ENCODE results near the gene PNPO. TPM values are rescaled to one million over a fixed set of nuclear protein-coding genes. Genes with fewer than 3 reads are reported as not detected.
"Not testable (repeated sequence)": the region's sequence is repeated elsewhere in the genome, so short reads cannot be mapped to it uniquely, and the experiment has no call there.

The PNPO gene
- total RNA-seq, 2 donors from 2014 or later: 14.5 to 18.8 TPM

GRCh38 chr17:47915776-47916398, 25.5 kb upstream of the PNPO start:
- DNase-seq (ENCODE audit: low spot score): no peak
- intact Hi-C loops (cut with DNase I): loop anchor here in 1 of 2 donors (10.0 kb wide), 1 partner anchor 1779 kb away; no protein-coding TSS in a partner anchor

- intact Hi-C loops (cut with DNase I): loop anchor here in 1 of 2 donors (10.0 kb wide), 1 partner anchor 1778 kb away; no protein-coding TSS in a partner anchor
- no peak for DNase-seq (ENCODE audit: low spot score)
These were observed 24.7 kb upstream of the PNPO start for GRCh38 chr17:47916489-47917208.

DNA sequence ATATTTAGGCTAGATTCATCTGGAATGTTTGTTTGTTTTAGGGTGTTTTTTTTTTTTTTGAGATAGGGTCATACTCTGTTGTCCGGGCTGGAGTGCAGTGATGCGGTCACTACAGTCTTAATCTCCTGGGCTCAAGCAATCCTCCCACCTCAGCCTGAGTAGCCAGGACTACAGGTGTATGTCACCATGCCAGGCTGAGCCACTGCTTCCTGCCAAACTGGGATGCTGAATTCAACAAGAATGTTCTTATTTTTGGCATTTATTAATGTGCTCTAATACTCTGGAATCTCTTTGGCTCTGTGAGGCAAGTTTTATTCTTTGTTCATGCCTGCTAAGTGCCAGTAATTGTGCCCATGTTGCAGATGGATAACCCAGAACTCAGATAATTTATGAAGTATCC, 23.8 kb upstream of the PNPO start:
- intact Hi-C loops (cut with DNase I): loop anchor here in 1 of 2 donors (10.0 kb wide), 1 partner anchor 1777 kb away; no protein-coding TSS in a partner anchor
- no peak for DNase-seq (ENCODE audit: low spot score)

DNA sequence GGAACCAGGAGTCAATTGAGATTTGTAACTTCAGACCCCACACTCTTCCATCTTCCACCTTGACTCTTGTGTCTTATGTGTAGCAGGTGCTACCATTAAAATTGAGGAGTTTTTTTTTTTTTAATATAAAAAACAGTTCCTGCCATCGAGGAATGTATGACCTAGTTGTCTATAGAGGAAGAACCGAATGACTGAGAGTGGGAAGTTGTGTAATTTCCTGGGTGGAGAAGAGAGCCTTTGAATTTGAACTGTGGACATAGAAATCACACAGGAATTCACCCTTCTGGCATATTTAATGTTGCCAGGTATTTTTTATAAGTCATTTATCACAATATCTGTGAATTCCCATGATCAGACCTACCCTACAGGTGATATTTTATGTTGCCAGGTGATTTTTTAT, 23.4 kb upstream of the PNPO start:
- intact Hi-C loops (cut with DNase I): loop anchor here in 1 of 2 donors (10.0 kb wide), 1 partner anchor 1777 kb away; no protein-coding TSS in a partner anchor
- DNase-seq (ENCODE audit: low spot score): no peak

DNA sequence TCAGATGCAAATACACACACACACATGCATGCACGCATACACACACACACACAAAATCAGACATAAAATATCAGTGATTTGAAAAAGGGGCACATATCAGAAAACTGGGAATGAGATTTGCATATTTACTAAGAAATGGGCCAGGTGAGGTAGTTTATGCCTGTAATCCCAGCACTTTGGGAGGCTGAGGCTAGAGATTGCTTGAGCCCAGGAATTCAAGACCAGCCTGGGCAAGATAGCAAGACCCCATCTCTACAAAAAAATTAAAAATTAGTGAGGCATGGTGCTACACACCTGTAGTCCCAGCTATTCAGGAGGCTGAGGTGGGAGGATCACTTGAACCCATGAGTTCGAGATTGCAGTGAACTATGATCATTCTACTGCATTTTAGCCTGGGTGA, 22.4 kb upstream of the PNPO start:
- DNase-seq (ENCODE audit: low spot score): no peak
- intact Hi-C loops (cut with DNase I): loop anchor here in 1 of 2 donors (10.0 kb wide), 1 partner anchor 1776 kb away; no protein-coding TSS in a partner anchor

DNA sequence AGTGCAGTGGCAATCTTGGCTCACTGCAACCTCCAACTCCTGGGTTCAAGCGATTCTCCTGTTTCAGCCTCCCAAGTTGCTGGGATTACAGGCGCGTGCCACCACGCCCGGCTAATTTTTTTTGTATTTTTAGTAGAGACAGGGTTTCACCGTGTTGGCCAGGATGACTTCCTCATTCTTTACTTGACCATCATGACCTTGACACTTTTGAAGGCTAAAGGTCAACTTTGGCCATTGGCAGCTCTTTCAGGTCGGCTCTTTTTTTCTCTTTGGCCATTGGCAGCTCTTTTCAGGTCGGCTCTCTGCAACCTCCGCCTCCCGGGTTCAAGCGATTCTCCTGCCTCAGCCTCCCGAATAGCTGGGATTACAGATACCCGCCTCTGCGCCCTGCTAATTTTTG, 21.5 kb upstream of the PNPO start:
- DNase-seq (ENCODE audit: low spot score): not testable (repeated sequence)
- intact Hi-C loops (cut with DNase I): loop anchor here in 1 of 2 donors (10.0 kb wide), 1 partner anchor 1775 kb away; no protein-coding TSS in a partner anchor

DNA sequence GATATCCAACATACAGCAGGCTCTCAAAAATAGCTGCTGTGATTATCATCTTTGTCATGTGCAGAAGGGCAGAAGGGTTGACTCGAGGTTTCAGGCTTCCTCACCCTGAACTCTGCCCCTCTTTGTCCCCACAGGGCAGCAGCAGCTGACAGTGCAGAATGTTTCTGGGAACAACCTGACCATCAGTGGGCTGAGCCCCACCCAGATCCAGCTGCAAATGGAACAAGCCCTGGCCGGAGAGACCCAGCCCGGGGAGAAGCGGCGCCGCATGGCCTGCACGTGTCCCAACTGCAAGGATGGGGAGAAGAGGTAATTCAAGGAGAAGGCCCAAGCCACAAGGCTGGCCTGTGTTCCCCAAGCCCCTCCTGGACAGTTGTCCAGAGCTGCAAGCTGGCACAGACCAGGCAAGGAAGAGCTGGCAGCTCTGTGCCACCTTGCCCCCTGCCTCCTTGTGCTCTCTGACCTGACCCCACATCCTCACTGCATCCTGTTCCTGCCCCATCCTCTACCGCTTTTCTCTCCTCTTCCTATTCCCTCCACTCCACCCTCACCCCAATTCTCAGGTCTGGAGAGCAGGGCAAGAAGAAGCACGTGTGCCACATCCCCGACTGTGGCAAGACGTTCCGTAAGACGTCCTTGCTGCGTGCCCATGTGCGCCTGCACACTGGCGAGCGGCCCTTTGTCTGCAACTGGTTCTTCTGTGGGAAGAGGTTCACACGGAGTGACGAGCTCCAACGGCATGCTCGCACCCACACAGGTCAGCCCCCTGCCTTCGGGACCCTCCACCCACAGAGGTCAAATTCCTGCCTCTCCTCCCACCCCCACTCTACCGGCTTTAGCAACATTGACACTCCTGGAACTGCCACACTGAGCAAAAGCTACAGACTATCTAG, 16.3 kb upstream of the PNPO start:
- intact Hi-C loops (cut with DNase I): no loop called here
- DNase-seq (ENCODE audit: low spot score): no peak

GRCh38 chr17:47925678-47925988, 15.7 kb upstream of the PNPO start:
- intact Hi-C loops (cut with DNase I): no loop called here
- DNase-seq (ENCODE audit: low spot score): no peak

DNA sequence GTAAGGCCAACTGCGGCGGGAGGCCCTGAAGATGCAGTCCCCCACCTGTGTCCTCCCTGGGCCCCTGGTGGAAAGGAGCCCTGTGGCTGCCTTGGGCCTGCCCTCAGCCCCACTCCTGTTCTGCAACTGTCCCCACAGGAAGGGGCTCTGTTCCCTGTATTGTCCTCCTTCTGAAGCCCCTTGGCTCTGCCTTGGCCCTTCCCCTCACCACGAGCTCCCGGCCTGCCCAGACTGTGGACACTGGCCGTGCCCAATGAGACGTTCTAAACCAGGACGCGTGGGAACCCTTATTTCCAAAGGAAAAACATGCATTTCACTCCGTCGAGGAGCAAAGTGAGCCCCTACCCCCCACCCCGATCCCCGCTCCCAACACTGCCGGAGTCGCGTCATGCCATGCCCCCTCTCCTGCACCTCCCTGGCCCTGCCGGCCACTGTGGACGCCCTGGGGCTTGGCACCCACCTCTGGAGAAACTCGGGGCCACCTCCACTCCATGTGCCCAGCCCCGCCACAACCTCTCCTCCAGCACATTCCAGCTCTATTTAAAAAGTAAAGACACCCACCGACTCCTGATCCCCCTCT, 13.5 kb upstream of the PNPO start:
- intact Hi-C loops (cut with DNase I): loop anchor here in 1 of 2 donors (2.0 kb wide), 1 partner anchor 49 kb away; no protein-coding TSS in a partner anchor
- DNase-seq (ENCODE audit: low spot score): no peak

- DNase-seq (ENCODE audit: low spot score): no peak
These were observed 13.0 kb upstream of the PNPO start for GRCh38 chr17:47928415-47928814.

GRCh38 chr17:47929218-47930000, 12.0 kb upstream of the PNPO start:
- intact Hi-C loops (cut with DNase I): no loop called here
- DNase-seq (ENCODE audit: low spot score): no peak

More at GRCh38 chr17:47928415-47928814, 13.0 kb upstream of the PNPO start:
- intact Hi-C loops (cut with DNase I): no loop called here

DNA sequence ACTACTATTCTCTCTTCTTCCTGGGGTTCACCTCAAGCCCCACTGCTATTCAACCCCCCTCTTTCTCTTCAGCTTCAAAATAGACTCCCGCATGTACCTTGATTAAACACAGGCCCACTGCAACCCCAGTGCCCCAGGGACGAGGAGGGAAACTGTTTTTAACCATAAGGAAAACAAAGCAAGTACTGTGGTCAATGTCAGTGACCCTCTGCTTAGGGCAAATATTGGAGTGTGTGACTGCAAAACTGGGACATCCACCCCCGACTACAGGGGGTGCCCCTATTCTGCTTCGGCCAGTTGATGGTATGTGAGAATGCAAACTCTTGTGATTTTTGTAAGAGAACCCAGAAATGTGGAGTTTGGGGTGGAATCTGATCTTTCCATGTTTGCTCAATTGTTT, 9.5 kb upstream of the PNPO start:
- intact Hi-C loops (cut with DNase I): no loop called here
- no peak for DNase-seq (ENCODE audit: low spot score)

- intact Hi-C loops (cut with DNase I): no loop called here
- DNase-seq (ENCODE audit: low spot score): no peak
These were observed 6.5 kb upstream of the PNPO start for GRCh38 chr17:47934856-47935255.

DNA sequence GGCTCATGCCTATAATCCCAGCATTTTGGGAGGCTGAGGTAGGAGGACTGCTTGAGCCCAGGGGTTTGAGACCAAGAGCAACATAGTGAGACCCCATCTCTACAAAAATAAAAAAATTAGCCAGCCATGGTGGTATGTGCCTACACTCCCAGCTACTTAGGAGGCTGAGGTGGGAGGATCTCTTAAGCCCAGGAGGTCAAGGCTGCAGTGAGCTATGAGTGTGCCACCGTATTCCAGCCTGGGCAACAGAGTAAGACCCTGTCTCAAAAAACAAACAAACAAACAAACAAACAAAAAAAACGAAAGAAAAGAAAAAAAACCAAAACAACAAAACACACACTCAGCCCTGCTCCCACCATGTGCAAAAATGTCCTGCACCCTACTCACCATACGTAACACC, 5.9 kb upstream of the PNPO start:
- intact Hi-C loops (cut with DNase I); DNase-seq (ENCODE audit: low spot score): not testable (repeated sequence)

DNA sequence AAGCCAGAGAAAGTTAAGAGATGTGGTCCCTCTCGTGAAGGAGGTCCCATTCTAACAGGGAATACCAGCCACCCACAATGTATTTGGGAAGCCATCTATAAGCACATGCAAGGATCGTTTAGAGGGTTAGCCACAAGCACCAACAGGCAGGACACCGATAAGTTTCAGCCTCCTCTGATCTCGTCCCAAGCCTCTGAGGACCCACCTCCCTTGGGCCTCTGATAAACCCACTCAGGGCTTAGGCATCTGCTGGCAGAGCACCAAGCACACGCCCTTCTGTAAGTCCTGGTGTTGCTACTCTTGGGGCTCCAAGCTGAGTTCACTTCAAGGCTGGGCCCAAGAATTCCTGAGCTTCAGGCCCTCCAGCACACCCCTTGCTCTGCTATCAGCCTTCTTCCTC, 5.4 kb upstream of the PNPO start:
- intact Hi-C loops (cut with DNase I): no loop called here
- DNase-seq (ENCODE audit: low spot score): no peak

DNA sequence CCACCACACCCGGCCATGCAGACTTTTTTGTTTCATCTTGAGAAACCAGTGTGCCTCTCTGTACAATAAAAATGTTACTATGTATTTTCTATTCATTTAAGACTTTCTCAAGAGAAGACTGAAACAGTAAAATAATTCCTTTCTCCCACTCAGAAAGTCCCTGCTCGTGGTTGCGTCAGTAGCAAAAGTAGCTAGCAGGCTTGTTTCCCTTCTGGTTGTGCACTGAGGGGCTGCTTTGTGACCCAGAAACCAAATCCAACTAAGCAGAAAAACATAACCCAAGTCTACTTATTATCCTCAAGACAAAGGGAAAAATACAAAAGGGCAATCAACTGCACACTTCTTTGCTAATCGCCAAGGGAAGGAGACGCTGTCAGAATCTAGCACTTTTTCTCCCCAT, 3.4 kb upstream of the PNPO start:
- no peak for DNase-seq (ENCODE audit: low spot score)
- intact Hi-C loops (cut with DNase I): no loop called here

- DNase-seq (ENCODE audit: low spot score): no peak
- intact Hi-C loops (cut with DNase I): loop anchor here in 1 of 2 donors (5.0 kb wide), 1 partner anchor 45 kb away; the partner anchor contains the start of gene SP2
These were observed 732 bp downstream of the PNPO start for GRCh38 chr17:47942096-47942510.

DNA sequence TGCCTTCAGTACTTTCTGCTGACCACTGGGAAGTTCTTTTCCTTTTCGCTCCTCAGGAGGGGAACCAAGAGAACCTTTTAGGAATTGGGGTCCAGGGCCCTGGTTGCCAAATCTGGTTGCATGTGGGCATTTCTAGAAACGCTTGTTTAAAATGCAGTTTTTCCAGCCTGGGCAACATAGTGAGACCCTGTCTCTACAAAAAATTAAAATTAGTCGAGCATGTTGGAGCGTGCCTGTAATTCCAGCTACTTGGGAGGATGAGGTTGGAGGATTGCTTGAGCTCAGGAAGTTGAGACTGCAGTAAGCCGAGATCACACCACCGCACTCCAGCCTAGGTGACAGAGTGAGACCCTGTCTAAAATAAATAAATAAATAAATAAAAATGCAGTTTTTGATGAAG, 1.2 kb downstream of the PNPO start:
- no peak for DNase-seq (ENCODE audit: low spot score)
- intact Hi-C loops (cut with DNase I): loop anchor here in 1 of 2 donors (5.0 kb wide), 1 partner anchor 45 kb away; the partner anchor contains the start of gene SP2
